GM11168 (cell line): ENCODE measurements around the gene ZMIZ1.

ENCODE experiments used
- in situ Hi-C: fragments of 300-500 bp; cut with MboI; formaldehyde crosslinking; loops from one replicate; pipeline ENCODE4 v1.12.0; 2022; ENCODE audit warnings: low sequenced_read_pairs; ENCODE audit not compliant: unreplicated experiment

The ZMIZ1 gene

DNA sequence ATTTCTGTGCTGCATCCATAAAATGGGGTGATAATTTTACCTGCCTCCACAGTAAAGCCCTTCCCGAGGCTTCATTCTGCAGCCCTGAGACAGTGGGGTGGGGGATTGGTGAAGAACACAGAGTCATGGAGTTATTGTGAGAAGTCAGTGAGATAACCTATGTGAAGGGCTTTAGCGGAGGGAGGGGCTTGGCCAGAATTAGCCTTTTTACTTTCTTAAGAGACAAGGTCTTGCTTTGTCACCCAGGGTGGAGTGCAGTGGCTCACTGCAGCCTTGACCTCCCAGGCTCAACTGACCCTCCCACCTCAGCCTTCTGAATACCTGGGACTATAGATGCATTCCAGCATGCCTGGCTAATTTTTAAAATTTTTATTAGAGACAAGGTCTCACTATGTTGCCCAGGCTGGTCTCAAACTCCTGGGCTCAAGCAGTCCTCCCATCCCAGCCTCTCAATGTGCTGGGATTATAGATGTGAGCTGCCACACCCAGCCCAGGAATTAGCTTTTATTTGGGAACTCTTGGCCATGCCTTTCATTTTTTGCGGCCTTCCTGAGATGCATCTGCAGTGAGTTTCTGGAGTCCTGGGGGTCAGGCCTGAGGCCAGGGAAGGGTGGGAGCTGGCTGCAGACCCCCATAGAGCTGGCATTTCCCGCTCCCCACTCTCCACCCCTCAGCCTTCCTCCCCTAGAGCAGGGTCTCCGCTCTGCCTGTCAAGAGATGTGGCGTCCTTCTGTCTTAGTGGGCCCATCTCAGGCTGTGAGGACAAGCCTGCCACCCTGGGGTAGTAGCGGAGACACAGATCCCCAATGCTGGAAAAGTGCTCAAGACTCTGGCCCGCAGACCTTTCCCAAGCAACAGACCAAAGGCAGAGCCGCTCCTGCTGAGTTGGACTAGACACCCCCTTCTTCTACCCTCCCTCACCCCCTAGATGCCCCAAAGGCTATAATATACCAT lies 77.0 kb downstream of the ZMIZ1 start:
- in situ Hi-C loops: no loop called here

- in situ Hi-C loops: no loop called here
Measured at GRCh38 chr10:79146611-79147130, 77.9 kb downstream of the ZMIZ1 start.

- in situ Hi-C loops: no loop called here
Measured at GRCh38 chr10:79147306-79147705, 78.5 kb downstream of the ZMIZ1 start.

DNA sequence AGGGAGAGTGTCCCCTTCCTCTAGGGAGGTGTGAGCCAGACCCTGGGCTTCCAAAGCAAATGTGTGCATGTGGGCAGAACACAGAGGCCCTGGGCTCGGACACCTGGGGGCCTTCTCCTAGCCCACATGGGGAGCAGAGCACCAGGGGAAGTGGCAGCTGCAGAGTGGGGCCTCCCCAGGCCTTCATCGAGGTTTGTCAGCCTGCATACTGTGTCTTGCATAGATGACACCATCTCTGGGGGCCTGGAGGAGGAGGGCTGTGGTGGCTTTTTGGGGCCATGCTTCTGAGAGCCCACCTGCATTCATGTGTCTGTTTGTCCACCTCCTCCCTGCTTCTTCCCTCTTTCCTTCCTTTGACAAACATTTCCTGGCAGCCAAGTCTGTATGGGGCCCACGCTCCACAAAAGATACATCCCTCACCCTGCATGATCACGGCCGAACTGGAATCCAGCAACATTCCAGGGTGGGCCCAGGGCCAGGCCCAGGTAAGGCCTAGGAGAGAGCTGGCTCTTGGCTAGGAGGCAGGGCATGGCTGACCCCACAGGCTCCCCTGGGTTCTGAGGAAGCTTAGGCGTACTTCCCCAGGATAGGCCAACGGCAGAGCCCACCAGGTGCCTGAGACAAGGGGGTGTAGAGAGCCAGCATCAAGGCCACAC lies 79.2 kb downstream of the ZMIZ1 start:
- in situ Hi-C loops: no loop called here

DNA sequence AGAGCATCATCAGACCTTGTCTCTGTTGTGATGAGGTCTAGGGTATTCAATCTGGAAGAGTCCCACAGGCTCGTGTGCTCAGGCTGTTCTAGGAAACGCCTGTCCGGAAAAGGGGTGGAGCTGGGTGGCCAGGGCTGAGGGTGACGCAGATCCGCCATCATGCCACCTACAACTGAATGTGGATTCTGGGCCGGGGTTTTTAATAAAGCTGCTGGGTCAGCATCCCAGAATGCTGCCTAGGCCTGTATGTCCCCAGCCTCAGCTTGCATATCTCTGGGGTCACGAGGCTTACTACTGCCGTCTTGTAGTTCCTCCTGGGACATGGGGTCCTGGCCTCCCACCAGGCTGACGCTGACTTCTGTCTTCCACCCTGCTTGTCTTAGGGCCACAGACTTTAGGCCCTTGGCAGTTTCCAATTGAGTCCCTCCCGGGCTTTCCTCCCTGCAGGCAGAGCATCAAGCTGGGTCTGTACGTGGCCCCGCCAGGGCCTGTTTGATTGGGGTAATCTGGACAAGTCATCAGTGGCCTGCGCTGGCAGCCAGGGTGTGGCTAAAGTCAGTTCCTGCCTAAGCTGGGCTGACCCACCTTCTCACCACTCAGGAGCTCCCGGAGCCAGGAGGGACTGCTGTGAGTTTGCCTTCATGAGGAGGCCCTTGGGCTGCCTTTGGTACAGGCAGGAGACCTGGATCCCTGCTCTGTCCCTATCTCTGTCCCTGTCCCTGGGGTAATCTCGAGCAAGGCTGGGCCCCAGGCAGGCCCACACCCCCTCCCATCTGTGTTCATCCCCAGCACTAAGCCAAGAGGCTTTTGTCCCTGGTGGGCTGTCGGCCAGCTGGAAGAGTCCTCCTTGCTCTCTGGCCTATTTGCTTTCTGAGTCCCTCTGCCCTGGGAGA lies 79.9 kb downstream of the ZMIZ1 start:
- in situ Hi-C loops: no loop called here

- in situ Hi-C loops: no loop called here
Measured at GRCh38 chr10:79149345-79149661, 80.5 kb downstream of the ZMIZ1 start.

DNA sequence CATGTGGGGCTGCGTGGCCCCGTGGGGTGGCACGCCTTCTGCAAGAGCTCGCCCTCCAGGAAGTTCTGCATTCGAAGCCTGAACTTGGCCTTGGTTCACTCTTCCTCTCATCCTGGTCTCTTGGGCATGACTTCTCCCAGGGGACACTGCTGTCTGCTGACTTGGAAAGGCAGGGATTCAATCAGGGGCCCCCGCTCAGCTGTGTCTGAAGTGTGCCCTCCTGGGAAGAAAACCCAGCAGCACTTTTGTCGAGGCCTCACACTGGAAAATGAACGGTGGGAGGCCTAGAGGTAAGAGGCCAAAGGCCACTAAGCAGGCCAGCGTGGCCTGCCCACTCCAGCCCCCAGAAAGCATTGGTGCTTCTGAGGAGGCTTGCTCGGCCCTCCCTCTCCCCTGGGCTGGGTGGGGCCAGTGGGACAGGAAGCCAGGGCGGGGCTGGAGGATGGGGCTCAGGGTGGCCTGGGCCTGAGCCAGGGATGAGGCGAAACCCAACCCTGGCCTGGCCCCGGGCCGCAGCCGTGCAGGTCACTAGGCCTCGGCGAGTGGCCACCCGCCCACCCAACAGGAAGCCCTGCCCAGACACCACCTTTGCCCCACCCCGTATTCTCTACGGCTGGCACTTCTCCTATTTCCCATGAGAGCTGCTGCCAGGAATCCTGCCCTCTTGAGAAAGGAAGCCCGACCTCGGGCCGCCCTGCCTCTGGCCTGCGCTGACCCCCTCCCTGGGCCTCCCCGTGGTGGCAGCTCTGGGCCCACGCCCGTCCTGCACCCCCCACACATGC lies 81.1 kb downstream of the ZMIZ1 start:
- in situ Hi-C loops: no loop called here

DNA sequence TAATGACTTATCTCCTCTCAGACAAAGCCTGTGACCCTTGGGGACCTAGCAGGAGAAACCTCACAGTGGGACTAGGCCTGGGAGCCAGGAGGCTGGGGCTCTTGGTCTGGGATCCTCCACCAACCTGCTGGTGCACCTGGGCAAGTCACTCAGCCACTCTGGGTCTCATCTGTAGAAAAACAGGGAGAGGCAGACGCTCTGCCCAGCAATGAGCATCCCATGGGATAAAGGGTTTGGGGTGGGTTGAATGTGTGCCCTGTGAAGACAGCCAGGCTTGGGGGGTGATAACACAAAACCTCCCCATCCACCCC lies 81.6 kb downstream of the ZMIZ1 start:
- in situ Hi-C loops: no loop called here

DNA sequence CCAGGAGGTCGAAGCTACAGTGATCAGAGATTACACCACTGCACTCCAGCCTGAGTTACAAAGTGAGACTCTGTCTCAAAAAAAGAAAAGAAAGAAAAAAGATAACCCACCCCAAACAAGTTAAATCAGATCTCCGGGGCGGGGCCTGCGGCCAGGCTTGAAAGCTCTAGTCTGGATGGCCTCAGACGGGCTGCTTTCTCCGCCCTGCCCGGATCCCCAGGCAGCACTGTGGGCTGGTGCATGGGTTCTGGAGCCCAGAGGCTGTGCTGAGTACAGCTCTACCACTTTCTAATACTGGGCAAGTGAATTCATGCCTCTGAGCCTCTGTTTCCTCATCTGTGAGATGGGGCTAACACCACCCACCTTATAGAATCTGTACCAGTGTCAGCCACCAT lies 83.7 kb downstream of the ZMIZ1 start:
- in situ Hi-C loops: no loop called here

GRCh38 chr10:79153745-79154144 lies 85.0 kb downstream of the ZMIZ1 start:
- in situ Hi-C loops: no loop called here

- in situ Hi-C loops: no loop called here
Measured at GRCh38 chr10:79155301-79156081, 86.7 kb downstream of the ZMIZ1 start.

- in situ Hi-C loops: no loop called here
Measured at GRCh38 chr10:79156334-79157274, 87.8 kb downstream of the ZMIZ1 start.

DNA sequence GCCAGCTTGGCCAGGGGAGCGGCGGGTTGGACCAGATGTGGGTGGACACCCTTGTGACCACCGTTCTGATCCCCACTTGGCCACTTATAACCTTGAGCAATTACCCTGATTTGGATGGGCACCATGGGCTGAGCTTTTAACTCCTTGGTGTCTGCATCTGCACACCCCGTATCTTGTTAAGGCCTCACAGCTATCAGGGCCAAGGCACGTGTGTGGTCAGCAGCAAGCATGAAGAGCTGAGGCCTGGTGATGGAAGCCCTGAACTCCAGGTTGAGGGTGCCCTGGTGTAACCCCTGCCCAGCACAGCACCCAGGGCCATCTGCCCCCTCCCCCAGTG lies 89.2 kb downstream of the ZMIZ1 start:
- in situ Hi-C loops: no loop called here

DNA sequence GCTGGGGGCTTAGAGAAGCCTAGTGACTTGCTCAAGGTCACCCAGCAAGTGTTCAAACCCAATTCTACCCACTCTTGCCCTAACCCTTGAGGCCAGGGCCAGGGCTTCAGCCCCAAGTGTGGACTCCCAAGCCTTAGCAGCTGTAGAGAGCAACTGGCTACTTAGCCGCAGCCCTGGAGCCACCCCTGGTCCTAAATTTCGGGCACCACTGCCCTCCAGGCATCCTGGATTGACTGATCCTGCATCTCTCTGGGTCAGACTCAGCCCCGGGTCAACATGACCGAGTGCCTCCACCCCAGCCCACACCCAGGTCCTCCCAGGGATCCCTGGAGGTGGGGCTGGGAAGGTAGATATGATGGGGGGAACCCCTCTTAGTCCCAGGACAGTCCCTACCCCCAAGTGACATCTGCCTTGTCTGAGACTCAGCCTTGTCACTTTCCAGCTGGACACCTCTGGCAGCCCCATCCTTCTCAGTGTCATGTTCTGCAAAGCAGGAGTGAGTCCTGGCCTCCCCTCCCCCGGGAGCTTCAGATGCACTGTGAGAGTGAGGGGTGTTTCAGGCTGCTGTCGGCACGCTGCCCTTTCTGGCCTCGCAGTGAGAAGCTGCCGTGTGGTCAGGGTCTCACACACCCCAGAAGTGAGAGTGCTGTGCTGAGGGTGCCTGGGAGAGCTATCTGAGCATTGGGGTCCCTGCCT lies 89.8 kb downstream of the ZMIZ1 start:
- in situ Hi-C loops: no loop called here

- in situ Hi-C loops: no loop called here
Measured at GRCh38 chr10:79159141-79159651, 90.4 kb downstream of the ZMIZ1 start.

DNA sequence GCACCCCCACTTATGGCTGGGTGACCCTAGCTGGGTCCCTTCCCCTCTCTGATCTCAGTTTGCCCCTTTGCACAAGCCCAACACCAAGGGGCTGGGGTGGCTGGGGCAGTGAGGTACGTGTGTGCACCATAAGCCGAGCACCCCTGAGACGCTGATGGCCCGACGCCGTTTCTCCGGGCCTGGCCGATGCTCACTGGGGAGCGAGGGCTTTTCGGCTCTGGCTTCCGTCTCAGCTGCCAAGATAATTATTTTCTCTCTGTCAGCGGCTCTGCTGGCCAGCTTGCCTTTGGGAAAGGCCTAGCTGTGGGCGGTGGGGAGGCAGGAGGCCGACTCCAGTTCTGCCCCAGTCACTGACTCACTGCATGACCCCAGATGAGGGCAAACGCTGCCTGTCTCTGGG lies 91.0 kb downstream of the ZMIZ1 start:
- in situ Hi-C loops: no loop called here

GRCh38 chr10:79160191-79160590 lies 91.4 kb downstream of the ZMIZ1 start:
- in situ Hi-C loops: no loop called here

DNA sequence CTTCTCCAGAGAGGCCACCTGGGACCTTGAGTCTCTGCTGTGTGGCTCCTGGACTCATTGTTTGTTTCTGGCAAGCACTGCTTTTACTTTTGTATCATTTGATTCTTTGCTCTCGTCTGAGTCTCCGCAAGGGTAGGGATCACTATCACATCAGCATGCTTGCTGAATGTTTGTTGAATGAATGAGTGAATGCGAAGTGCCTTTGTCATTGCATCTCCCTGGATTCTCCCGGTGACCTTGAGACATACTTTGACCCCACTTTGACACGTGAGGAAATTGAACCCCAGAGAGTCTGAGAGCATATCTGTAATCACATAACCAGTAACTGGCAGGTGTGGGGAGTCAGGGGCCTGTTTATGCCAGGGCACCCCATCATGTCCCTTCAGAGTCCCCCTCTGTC lies 92.8 kb downstream of the ZMIZ1 start:
- in situ Hi-C loops: no loop called here
